Lower lobe of right lung (tissue), 2 donors: ENCODE results near the gene SPCS3. TPM values are rescaled to one million over a fixed set of nuclear protein-coding genes. Genes with fewer than 3 reads are reported as not detected.
"Not testable (repeated sequence)": the region's sequence is repeated elsewhere in the genome, so short reads cannot be mapped to it uniquely, and the experiment has no call there.

Experiments
- ATAC-seq, 2 donors: fragments of 200-7000 bp; cut with Tn5 transposase; one replicate each; pipeline ENCODE4 v1.9.1; 2020 to 2022; ENCODE audit warnings: mild to moderate bottlenecking in 2 of 2, moderate library complexity in 2 of 2
- DNase-seq: peaks from one replicate; pipeline ENCODE4 v3.0.0-alpha.2; 2020
- H3K27ac ChIP-seq: fragments of 200-600 bp; one replicate; pipeline ENCODE4 v1.8.0; 2022
- H3K27me3 ChIP-seq: fragments of 200-600 bp; one replicate; pipeline ENCODE4 v1.8.0; 2022; ENCODE audit warnings: low read depth
- H3K36me3 ChIP-seq: fragments of 200-600 bp; one replicate; pipeline ENCODE4 v1.8.0; 2022; ENCODE audit warnings: mild to moderate bottlenecking
- H3K4me1 ChIP-seq: fragments of 200-600 bp; one replicate; pipeline ENCODE4 v1.8.0; 2022
- H3K4me3 ChIP-seq: fragments of 200-600 bp; one replicate; pipeline ENCODE4 v1.8.0; 2022; ENCODE audit warnings: mild to moderate bottlenecking
- H3K9me3 ChIP-seq: fragments of 200-600 bp; one replicate; pipeline ENCODE4 v1.8.0; 2022
- CTCF ChIP-seq: fragments of 200-600 bp; IDR thresholded peaks from one replicate; pipeline ENCODE4 v1.8.0; 2022; ENCODE audit warnings: antibody characterized with exemption, mild to moderate bottlenecking
- intact Hi-C: fragments of 100-400 bp; cut with DNase I; formaldehyde crosslinking; loops from one replicate; pipeline ENCODE4 v1.11.0; 2022
- total RNA-seq: library from RNA; stranded (reverse); fragmentation: NEBNext Ultra II Directional; extraction: Animal tissue kit (Norgen Biotek cat#: 25700); gene quantifications from one replicate; pipeline ENCODE4 v1.2.1, GENCODE V29; 2021
- donor health status: DM: no; HTN: yes; CAD: no; lungs with severe emphysema.

Gene SPCS3
- total RNA-seq, 1 donor from 2014 or later: 129 TPM

GRCh38 chr4:176323511-176324160 is 3.9 kb downstream of the SPCS3 start:
- H3K27me3 ChIP-seq: no peaks in the 10 kb centered on the region
- no peak for TF ChIP-seq CTCF
- H3K4me1 ChIP-seq: peaks cover 47% of the 10 kb centered on the region
- no peak overlapping the region for H3K4me3 ChIP-seq
- H3K27ac ChIP-seq: no peak overlapping the region
- intact Hi-C loops: no loop called here
- no peaks in the 10 kb centered on the region for H3K9me3 ChIP-seq
- peaks cover 7% of the 10 kb centered on the region for H3K36me3 ChIP-seq
- no peak for DNase-seq
- ATAC-seq: no peak

- not testable (repeated sequence) for H3K9me3 ChIP-seq, ATAC-seq
- peaks cover 40% of the 10 kb centered on the region for H3K4me1 ChIP-seq
Observed at GRCh38 chr4:176324876-176325275, 5.1 kb downstream of the SPCS3 start.

GRCh38 chr4:176333076-176333475 is 13.3 kb downstream of the SPCS3 start:
- no peak overlapping the region for H3K27ac ChIP-seq
- no peaks in the 10 kb centered on the region for H3K9me3 ChIP-seq
- ATAC-seq (no peak), DNase-seq (no peak)
- H3K4me1 ChIP-seq: no peaks in the 10 kb centered on the region
- intact Hi-C loops: no loop called here
- H3K27me3 ChIP-seq: no peaks in the 10 kb centered on the region
- no peak for TF ChIP-seq CTCF
- H3K4me3 ChIP-seq: no peak overlapping the region
- peaks cover 41% of the 10 kb centered on the region for H3K36me3 ChIP-seq

More at GRCh38 chr4:176324876-176325275, 5.1 kb downstream of the SPCS3 start:
- H3K27me3 ChIP-seq, H3K4me3 ChIP-seq, DNase-seq, H3K27ac ChIP-seq, intact Hi-C loops: not testable (repeated sequence)
- peaks cover 19% of the 10 kb centered on the region for H3K36me3 ChIP-seq

- H3K4me1 ChIP-seq: no peaks in the 10 kb centered on the region
- H3K9me3 ChIP-seq: no peaks in the 10 kb centered on the region
- no peaks in the 10 kb centered on the region for H3K27me3 ChIP-seq
- DNase-seq: no peak
- peaks cover 31% of the 10 kb centered on the region for H3K36me3 ChIP-seq
- no peak for TF ChIP-seq CTCF
- intact Hi-C loops: no loop called here
- H3K27ac ChIP-seq: no peak overlapping the region
- ATAC-seq: no peak
- no peak overlapping the region for H3K4me3 ChIP-seq
Observed at GRCh38 chr4:176334066-176334465, 14.3 kb downstream of the SPCS3 start.

GRCh38 chr4:176335421-176335820 is 15.7 kb downstream of the SPCS3 start:
- H3K9me3 ChIP-seq: no peaks in the 10 kb centered on the region
- no peak overlapping the region for H3K4me3 ChIP-seq
- H3K36me3 ChIP-seq: peaks cover 18% of the 10 kb centered on the region
- no peak for DNase-seq
- peaks cover under 1% of the 10 kb centered on the region for H3K4me1 ChIP-seq
- no peak overlapping the region for H3K27ac ChIP-seq
- no peak for TF ChIP-seq CTCF
- ATAC-seq: no peak
- intact Hi-C loops: no loop called here
- no peaks in the 10 kb centered on the region for H3K27me3 ChIP-seq

- no peak overlapping the region for H3K27ac ChIP-seq
- DNase-seq: no peak
- no peaks in the 10 kb centered on the region for H3K27me3 ChIP-seq
- peaks cover 16% of the 10 kb centered on the region for H3K9me3 ChIP-seq
- peaks cover 10% of the 10 kb centered on the region for H3K4me1 ChIP-seq
- no peak for TF ChIP-seq CTCF
- ATAC-seq: no peak
- intact Hi-C loops: loop anchor here (10.0 kb wide), 1 partner anchor 305 kb away; no protein-coding TSS in a partner anchor
- no peaks in the 10 kb centered on the region for H3K36me3 ChIP-seq
- H3K4me3 ChIP-seq: no peak overlapping the region
Observed at GRCh38 chr4:176339936-176340761, 20.4 kb downstream of the SPCS3 start.
